Muscle of back (tissue), 11 donors: Measurements from ENCODE around the gene XPA. TPM values are rescaled to one million over a fixed set of nuclear protein-coding genes. Genes with fewer than 3 reads are reported as not detected.

Source experiments
- DNase-seq, 3 donors: peaks; one replicate each; pipeline versions ENCODE4 v3.0.0 to v3.0.0-alpha.2; 2013
- polyA plus RNA-seq, 10 donors: library from polyadenylated mRNA; unstranded; fragments of 120-200 nt; gene quantifications; one replicate each; pipeline ENCODE4 v1.2.1, GENCODE V29; 2013; ENCODE audit not compliant: insufficient read length in 10 of 10

Gene XPA
- polyA plus RNA-seq, 10 donors, result 16.5 to 26.7 (median 20.1) TPM

DNA sequence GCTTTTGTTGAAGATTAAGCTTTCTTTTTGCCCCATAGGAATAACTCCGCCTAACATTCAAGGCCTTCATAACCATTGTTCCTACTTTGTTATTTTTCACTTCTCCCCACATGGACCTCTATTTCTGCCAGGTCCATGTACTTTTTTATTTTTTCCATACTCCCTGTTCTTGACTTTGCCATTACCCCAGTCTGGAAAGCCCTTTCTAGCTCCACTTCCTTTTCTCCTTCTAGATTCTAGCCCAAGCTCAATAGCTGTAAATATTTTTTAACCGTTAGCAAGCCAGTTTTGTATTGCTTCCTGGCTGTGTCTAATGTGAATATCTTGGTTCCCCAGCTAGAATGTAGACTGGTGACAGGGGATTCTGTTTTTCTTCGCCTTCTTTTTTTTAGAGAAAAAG lies 37.4 kb downstream of the XPA start:
- no peak for DNase-seq

DNA sequence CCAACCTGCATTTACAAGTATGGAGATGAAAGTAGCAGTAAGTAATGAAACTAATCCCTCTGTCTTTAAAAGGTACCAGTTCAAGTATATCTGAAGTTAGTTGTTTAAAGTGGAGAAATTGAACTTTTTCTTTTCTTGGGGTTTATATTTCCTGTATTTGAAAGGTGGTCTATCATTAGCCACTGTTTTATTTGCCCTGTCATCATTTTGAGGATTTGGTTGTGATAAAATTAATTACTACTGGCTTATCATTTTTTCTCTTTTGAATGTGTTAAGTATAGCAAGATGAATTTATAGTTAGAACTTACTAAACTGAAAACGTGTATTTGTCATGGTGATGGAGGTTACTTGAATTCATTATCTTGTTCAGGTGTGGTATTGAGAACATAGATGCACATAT lies 38.4 kb downstream of the XPA start:
- no peak for DNase-seq

DNA sequence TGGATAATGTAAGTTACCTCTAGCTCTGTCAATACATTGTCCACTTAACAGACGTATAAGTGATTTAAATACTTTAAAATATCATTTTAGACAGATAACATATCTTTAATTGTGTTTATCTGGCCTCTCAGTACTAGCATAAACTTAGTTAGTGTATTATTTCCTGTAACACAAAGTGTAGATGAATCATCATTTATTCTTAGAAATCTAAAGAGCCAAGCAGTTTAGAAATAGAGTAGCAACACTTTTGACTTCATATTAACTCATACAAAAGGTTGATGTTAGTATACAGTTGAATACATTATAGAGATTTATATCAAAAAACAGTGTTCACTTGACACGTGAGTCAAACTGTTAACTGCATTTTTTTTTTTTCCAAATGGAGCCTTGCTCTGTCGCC lies 45.5 kb downstream of the XPA start:
- no peak for DNase-seq

DNA sequence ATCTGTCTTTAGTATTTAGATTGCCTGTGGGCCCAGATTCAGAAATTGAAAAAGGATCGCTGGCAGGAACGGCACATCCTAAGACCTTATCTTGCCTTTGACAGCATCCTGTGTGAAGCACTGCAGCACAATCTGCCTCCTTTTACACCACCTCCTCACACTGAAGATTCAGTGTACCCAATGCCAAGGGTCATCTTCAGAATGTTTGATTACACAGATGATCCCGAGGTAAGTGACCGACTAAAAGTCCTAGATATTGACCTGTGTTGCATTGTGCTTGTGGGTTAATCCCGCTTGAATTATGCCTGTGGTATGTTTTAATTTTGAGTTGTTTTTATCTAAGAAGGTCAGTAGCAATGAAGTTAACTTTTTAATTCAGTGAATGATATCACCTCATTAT lies 49.1 kb downstream of the XPA start:
- DNase-seq, result no peak

DNA sequence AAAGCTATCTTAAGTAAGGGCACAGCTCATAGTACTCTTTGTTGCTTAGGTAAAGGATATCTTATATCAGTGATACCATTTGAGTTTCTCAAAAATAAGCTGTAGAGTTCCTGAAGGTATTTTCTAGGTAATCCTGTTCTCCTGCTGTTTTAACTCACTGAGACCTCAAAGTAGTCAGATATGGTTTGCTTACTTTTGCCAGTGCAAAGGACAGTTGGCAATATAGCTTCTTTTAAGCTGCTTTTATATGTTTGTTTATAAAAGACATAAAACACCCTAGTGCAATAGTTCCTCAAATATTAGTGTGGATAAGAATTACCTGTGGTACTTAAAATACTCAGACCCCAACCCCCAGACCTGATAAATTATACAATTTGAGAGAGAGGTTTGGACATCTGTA lies 51.4 kb downstream of the XPA start:
- DNase-seq, result no peak

DNA sequence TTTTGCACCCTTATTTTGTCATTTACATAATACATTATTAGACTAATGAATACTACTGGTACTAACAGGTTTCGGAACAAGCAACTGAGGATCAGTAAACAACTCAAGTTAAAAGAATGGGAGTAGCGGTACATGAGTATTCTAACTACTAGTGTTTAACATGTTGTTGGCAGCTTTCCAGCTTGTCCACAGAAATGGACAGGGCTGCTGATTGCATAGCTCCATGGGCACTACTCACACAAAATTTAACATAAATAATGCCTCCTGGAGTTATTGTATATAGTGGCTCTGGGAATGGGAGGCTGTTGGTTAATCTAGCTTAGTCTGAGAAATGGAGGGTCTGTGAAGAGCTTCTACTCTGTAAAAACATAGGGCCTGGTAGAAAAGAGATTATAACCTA lies 56.8 kb downstream of the XPA start:
- no peak for DNase-seq

DNA sequence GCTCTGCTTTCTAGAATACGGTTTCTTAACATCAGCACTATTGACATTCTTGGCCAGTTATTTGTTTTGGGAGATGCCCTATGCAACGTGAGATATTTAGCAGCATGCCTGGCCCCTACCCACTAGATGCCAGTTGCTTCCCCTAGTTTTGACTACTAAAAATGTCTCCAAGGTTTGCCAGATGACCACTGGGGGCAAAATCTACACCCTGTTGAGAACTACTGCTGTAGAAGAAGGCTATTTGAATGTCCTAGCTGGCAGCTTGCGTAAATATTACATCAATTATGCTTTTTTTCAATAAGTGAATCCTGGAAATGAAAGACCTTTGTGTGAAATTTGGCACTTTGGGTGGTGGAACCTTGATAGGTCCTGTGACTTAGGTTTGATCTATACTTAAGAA lies 58.5 kb downstream of the XPA start:
- no peak for DNase-seq

DNA sequence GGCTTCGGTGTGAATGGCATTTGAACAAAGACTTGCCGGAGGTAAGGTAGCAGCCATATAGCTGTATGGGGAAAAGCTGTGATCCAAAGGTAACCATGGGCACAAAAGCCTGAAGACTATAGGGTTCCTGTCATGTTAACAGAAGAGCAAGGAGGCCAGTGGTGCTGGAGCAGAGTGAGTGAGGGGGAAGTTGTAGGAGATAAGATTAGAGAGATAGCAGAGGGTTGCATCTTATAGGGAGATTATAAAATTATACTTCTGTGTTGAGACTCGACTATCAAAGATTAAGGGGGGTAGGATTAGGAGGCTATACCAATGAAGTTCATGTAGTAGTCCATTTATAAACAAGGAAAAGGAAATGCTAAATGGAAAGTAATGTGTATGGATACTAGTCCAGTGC lies 60.2 kb downstream of the XPA start:
- DNase-seq, result no peak

DNA sequence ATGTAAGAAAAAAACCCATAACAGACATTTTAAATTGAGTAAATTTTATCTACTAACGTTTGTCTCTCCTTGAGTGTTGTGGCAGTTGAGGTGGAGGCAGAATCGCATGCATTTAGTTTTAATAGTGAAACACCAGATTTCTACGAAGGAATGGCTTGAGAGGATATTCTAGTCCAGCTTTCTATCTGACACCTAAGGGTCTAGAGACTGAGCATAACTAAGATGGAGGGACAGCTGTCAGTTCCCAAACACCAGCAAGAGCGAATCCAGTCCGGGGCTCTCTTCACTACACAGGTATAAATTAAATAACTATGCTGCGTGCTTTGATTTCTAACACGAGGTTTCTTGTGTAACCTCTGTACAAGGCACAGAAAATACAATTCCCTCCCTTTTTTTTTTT lies 62.1 kb downstream of the XPA start:
- no peak for DNase-seq

DNA sequence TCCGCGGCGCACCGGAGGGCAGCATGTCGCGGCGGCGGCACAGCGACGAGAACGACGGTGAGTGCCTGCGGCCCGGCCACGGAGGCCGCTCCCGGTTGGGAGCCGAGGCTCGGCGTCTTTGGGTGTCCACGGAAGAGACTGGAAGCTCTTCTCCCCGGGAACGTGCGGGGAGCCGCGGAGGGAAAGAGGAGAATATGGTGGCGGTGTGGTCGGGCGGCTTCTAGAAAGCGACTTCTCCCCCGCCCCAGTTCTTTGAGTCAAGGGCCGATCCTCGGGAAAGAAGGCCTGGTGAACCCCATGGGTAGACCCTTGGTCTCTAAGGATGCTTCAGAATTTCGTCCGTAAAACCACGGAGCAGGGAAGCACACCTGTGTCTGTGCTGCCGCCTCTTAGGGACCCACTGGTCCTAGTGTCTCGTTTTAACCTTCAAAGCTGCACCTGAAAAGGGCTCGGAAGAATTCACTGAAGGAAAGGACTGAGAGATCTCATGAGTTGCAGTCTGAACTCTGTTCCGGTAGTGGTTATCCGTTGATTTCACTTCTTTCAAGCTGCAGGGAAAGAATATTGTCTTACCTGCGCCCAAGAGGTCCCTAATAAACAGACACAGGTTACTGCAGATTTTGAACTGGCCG lies 63.2 kb downstream of the XPA start:
- no peak for DNase-seq

DNA sequence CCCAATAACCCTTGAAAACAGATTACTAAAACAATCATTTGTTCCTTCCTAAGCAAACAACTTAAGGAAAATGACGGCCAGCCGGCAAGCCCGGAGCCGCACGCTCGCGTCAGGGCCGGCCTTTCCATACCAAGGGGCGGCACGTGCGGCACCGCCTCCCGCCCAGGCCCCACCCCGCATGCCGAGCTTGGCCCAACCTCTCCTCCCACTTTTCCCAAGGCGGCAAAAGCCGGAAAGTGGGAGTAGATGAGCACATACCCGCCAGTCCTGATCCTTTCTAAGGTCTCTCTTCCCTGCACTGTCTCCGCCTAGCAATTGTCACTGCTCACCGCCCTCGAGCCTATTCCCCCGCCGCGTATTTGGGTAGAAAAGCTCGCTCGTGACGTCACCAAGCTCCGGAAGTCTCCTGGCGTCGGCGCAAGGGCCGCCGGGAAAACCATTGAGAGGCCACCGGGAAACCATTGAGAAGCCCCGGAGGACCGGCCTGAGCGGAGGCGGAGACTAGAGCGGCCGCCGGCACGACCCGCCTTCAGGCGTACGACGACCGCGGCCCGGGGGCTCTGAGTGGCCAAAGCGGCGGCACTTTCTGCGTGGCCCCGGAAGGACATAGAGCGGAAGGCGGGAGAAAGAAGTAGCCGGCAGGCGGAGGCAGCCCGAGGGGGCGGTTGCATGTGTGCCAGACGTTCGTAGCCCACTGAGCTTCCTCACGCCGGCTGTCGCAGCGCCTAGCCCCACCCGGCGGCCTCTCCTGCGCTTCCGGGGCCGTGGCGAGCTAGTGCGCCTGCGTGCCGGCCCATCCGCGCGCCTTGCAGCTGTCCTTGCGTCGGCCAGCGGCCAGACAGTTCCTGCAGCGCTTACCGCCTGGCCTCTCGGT lies 63.9 kb downstream of the XPA start, which contains the start of the genes NCBP1 and TSTD2:
Gene NCBP1 (plus strand): TSS at position 837 of the 874 bp plus-strand sequence. CDS start 61 bp downstream, outside the sequence.
Gene TSTD2 (minus strand): TSS at position 384 of the 874 bp plus-strand sequence. CDS start 5,806 bp downstream, outside the sequence.
- peak; percentile 98 to 99 (median 98) for DNase-seq

DNA sequence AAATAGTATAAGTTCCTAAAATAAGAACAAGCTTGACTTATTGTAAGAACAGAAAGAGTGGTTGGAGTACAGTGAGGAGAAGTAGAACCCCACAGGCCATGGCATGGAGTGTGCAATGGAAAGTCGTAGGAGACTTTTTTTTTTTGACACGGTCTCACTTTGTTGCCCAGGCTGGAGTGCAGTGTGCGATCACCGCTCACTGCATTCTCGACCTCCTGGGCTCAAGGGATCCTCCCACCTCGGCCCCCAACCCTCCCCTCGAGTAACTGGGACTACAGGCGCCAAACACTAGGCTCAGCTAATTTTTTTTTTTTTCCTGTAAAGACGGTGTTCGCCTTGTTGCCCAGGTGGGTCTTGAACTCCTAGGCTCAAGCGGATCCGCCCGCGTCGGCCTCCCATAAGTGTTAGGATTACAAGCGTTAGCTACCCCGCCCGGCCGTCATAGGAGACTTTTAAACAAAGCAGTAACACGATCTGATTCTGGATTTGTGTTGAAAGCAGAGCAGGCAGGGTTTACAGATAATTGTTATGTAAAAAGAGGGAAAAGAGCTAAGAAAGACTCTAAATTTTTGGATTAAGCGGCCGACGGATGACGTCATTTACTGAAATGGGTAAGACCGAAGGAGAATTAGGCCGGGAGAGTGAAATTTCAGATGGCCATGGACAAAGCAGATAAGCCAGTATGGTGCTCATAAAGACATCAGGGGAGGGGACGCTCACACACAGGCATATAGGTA lies 64.7 kb downstream of the XPA start:
- DNase-seq, result no peak

DNA sequence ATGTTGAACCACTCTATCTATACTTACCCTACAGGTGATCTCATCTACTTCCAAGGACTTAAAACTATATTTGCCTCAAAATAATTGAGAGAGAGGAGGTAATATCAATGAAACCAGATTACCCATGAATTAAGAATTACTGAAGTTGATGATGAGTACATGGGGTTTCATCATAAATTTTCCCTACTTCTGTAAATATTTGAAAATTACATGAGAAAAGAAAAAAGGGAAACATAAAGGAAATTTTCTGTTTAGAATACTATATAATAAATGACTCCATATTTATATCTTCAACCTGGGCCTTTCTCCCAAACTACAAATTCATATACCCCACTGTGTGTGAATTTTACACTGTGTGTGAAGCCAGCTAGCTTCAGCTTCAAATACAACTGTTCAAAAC lies 66.5 kb downstream of the XPA start:
- DNase-seq, result no peak

DNA sequence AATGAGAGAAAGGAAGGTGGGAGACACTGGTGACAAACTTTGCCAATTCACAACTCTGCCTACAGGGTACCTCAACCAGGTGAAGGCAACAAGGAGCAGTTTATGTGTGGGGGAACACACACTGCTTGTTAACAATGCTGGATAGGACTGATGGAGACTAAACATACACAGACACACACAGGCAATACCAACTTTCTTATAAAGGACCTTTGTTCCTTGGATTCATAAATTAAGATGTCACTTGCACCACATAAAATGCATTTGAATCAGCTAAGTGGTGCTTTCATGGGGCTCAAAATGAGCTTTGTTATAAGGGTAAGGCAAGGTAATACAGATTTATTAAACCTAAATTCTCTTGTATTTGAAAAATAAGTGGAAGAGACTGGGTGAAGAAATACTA lies 68.0 kb downstream of the XPA start:
- no peak for DNase-seq

DNA sequence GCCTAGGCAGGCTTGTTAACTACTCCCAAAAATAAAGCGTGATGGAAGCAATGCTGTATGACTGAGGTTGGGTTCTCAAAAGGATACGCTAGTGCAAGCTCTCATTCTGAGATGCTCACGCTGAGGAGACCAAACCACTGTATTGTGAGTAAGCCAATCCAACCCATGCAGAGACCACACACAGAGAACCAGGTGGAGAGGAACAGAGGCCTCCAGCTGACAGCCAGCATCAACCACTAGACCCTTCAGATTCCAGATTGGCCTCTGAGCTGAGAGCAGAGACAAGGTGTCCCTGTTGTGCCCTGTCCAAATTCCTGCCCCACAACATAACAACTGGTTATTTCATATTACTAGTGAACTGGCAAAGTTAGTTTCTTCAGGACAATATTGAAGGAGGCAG lies 68.5 kb downstream of the XPA start:
- DNase-seq, result no peak

DNA sequence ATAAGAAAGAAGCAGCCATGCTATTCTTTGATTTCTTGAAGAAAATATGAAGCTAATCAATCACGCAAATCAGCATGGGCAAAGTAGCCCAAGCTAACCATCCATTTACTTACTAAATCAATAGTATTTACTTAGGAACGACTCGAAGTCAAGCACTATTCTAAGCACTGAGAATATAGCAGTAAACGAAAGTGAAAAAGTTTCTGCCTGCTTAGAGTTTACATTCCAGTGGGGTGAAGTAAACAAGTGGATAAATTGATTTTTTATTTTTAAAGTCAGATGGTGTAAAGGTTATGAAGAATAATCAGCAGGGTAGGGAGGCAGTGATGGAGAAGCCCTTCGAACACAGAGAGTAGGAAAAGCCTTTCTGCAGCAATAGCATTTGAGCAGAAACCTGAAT lies 69.5 kb downstream of the XPA start:
- DNase-seq, result no peak

DNA sequence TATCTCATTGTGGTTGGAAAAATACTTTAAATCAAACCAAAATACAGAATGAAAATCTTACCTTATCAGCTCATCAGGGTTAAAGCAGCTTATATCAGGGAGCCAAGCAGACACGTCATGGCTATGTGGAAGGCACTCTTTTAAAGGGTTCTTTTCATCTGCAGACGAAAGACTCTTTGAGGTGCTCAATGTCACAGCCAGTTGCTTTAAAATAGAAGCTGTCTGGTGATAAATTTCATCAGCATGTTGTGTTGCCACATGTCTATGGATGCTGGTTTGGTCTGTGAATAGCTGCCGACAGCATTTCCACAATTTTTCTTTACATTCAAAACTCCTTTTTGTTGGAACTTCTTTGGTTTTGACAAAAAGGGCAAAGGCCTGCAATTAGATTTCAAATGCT lies 71.5 kb downstream of the XPA start:
- DNase-seq, result no peak

Other genes with a start within 250 kb of the XPA start
- gene TMOD1, start 195.7 kb downstream of the XPA start, polyA plus RNA-seq, result 100 to 1,000 TPM in 9 of 10 donors, 10 to 100 TPM in 1; 70.8 to 161 (median 128) TPM
- gene TSTD2, start 64.0 kb downstream of the XPA start, polyA plus RNA-seq, result 10 to 100 TPM; 15.5 to 31.7 (median 25.3) TPM
- 10 to 100 TPM; 27.6 to 44.2 (median 38.5) TPM for gene NCBP1, start 63.5 kb downstream of the XPA start, polyA plus RNA-seq
- under 1 TPM in 1 of 10 donors, not detected in 9; 0.07 TPM for gene FOXE1, start 155.9 kb upstream of the XPA start, polyA plus RNA-seq
- 10 to 100 TPM in 4 of 10 donors, 1 to 10 TPM in 6; 8.0 to 11.6 (median 9.7) TPM for gene TRMO, start 225.2 kb upstream of the XPA start, polyA plus RNA-seq
- 10 to 100 TPM in 3 of 10 donors, 1 to 10 TPM in 7; 3.8 to 18.6 (median 5.8) TPM for gene HEMGN, start 240.8 kb upstream of the XPA start, polyA plus RNA-seq